Mesodermal cell (in vitro differentiated cells): ENCODE measurements around the gene CHD5.

Source experiments
- H3K27ac ChIP-seq: 2 replicates; pipeline ENCODE4 v1.7.0; 2013; ENCODE audit warnings: mild to moderate bottlenecking, low read depth, low read length, moderate library complexity; ENCODE audit not compliant: severe bottlenecking
- H3K36me3 ChIP-seq: 2 replicates; pipeline ENCODE4 v1.7.1; 2013; ENCODE audit warnings: mild to moderate bottlenecking, low read length, moderate library complexity; ENCODE audit not compliant: control insufficient read depth, insufficient read depth
- H3K4me1 ChIP-seq: one replicate; pipeline ENCODE4 v1.7.1; 2013; ENCODE audit warnings: mild to moderate bottlenecking, low read length; ENCODE audit not compliant: insufficient read depth, control insufficient read depth, poor library complexity, severe bottlenecking
- H3K4me3 ChIP-seq: 2 replicates; pipeline ENCODE4 v1.7.0; 2013; ENCODE audit warnings: low read length, control low read depth, mild to moderate bottlenecking; ENCODE audit not compliant: insufficient read depth, poor library complexity, severe bottlenecking; ENCODE audit errors: extremely low read depth
- H3K9me3 ChIP-seq: 2 replicates; pipeline ENCODE4 v1.7.1; 2013; ENCODE audit warnings: mild to moderate bottlenecking, low read length, moderate library complexity; ENCODE audit not compliant: control insufficient read depth
- WGBS, 2 experiments: methylation state at CpG; one replicate each; pipeline ENCODE4 v1.1.5; 2013; ENCODE audit warnings: missing lambda C conversion rate in 2 of 2; ENCODE audit not compliant: insufficient coverage in 2 of 2; 5-methylcytosine and 5-hydroxymethylcytosine counted together

The CHD5 gene

DNA sequence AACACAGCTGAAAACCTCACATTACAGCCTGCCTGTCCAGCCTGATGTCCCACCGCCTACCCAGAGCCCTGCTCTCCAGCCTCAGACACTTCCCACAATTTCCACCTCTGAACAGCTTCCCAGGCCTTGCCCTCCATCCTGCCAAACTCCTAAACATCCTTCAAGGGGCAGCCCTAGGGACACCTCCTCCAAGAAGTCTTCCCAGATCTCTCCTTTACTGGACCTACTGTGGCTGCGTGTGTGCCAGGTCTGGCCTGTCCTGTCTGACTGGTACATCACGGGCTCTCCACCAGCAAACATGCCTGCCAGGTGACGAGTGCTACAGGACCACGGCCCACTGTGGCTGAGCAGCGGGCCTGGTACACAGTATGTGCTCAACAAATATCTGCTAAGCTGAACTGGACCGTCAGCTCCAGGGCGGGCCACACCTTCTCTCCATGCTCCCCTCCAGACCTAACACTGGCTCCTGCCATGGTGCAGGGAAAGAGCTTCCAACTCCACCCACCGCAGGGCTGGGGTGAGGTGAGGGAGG, 28.8 kb downstream of the CHD5 start:
- no peak overlapping the region for H3K27ac ChIP-seq
- peaks cover 5% of the 10 kb centered on the region for H3K9me3 ChIP-seq
- no peak overlapping the region for H3K4me3 ChIP-seq
- H3K4me1 ChIP-seq, result no peaks in the 10 kb centered on the region
- WGBS, 2 experiments, result 93 to 96% methylated on average over 6 to 8 of the region's 9 CpGs
- H3K36me3 ChIP-seq, result no peaks in the 10 kb centered on the region

- H3K4me3 ChIP-seq, result no peak overlapping the region
- peaks cover 5% of the 10 kb centered on the region for H3K9me3 ChIP-seq
- no peaks in the 10 kb centered on the region for H3K36me3 ChIP-seq
- no peaks in the 10 kb centered on the region for H3K4me1 ChIP-seq
- WGBS, 2 experiments, result 86 to 95% methylated on average over 9 to 10 of the region's 11 CpGs
- H3K27ac ChIP-seq, result no peak overlapping the region
These were observed 29.8 kb downstream of the CHD5 start for GRCh38 chr1:6150006-6150938.

- WGBS, 2 experiments, result 71 to 97% methylated on average over 1 of the region's 1 CpG
- H3K4me3 ChIP-seq, result no peak overlapping the region
- H3K27ac ChIP-seq, result no peak overlapping the region
- peaks cover 5% of the 10 kb centered on the region for H3K9me3 ChIP-seq
- no peaks in the 10 kb centered on the region for H3K36me3 ChIP-seq
- H3K4me1 ChIP-seq, result no peaks in the 10 kb centered on the region
These were observed 30.5 kb downstream of the CHD5 start for GRCh38 chr1:6149597-6149996.

GRCh38 chr1:6148497-6149241, 31.5 kb downstream of the CHD5 start:
- Histone ChIP-seq H3K9me3 (peaks cover 5% of the 10 kb centered on the region), H3K4me1 (no peaks in the 10 kb centered on the region), H3K36me3 (no peaks in the 10 kb centered on the region), H3K27ac (no peak overlapping the region), H3K4me3 (peak overlapping the region; percentile 11)
- 4 to 11% methylated on average over 13 to 15 of the region's 53 CpGs for WGBS, 2 experiments

- H3K4me3 ChIP-seq, result no peak overlapping the region
- H3K9me3 ChIP-seq, result peaks cover 5% of the 10 kb centered on the region
- H3K27ac ChIP-seq, result no peak overlapping the region
- 92 to 95% methylated on average over 23 to 24 of the region's 24 CpGs for WGBS, 2 experiments
- no peaks in the 10 kb centered on the region for H3K4me1 ChIP-seq
- H3K36me3 ChIP-seq, result no peaks in the 10 kb centered on the region
These were observed 34.2 kb downstream of the CHD5 start for GRCh38 chr1:6145864-6146410.

DNA sequence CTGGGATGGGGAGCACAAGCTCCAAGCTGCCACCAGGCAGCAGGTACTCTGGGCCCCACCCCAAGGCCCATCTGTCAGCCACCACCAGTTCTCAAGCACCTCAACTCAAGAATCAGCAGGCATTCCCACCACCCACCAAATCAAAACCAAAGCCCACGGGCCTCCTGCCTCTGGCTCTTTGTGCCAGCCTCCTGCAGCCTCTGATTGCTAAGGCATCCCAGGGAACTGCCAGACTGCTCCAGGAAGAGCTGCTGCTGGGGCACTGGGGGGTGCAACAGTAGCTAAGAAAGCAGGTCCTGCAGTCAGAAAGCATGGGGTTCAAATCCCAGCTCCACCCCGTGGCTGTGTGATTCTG, 34.7 kb downstream of the CHD5 start:
- Histone ChIP-seq H3K36me3 (no peaks in the 10 kb centered on the region), H3K9me3 (peaks cover 5% of the 10 kb centered on the region), H3K4me3 (no peak overlapping the region), H3K4me1 (no peaks in the 10 kb centered on the region), H3K27ac (no peak overlapping the region)
- WGBS, 2 experiments, result 80 to 88% methylated on average over 2 of the region's 2 CpGs

GRCh38 chr1:6144647-6145395, 35.3 kb downstream of the CHD5 start:
- no peaks in the 10 kb centered on the region for H3K36me3 ChIP-seq
- no peak overlapping the region for H3K4me3 ChIP-seq
- 61 to 72% methylated on average over 14 to 16 of the region's 16 CpGs for WGBS, 2 experiments
- peaks cover 5% of the 10 kb centered on the region for H3K9me3 ChIP-seq
- no peaks in the 10 kb centered on the region for H3K4me1 ChIP-seq
- no peak overlapping the region for H3K27ac ChIP-seq

DNA sequence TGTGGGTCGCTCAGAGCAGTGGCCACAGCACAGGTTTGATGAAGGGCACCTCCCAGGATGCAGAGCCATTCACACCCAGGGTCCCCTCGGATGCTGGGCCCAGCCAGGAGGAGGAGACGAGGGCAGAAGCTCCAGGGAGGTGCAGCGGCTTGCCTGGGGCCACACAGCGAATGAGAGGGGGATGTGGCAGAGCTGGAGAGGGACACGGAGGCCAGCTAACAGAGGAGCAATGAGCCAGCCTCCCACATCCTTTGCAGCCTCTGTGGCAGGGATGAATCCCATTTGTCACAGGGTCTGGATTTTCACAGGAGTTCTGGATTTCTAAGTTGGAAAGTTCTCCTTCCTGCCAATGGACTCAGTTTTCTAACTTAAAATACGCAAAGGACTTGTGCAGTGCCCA, 35.9 kb downstream of the CHD5 start:
- WGBS, 2 experiments, result 80 to 88% methylated on average over 5 to 6 of the region's 7 CpGs
- Histone ChIP-seq H3K36me3 (no peaks in the 10 kb centered on the region), H3K4me1 (no peaks in the 10 kb centered on the region), H3K9me3 (peaks cover under 1% of the 10 kb centered on the region), H3K4me3 (no peak overlapping the region), H3K27ac (no peak overlapping the region)

DNA sequence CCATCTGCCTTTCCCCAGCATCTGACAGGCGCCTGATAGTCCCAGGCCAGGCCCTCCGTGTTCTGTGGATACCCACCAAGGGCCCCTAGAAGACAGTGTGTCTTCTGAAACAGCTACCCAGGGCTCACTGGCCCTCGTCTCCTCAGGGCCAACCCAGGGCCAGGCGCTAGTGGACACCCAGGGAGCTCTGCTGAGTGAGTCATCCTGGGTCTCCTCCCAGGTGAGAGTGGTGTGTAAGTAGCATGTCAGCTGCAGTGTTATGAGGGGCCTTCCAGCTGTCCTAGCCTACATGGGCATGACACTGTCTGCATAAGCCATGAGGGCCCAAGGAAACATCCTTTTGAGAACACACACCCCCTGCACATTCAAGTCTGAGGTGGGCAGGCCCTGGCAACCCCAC, 36.7 kb downstream of the CHD5 start:
- Histone ChIP-seq H3K4me1 (no peaks in the 10 kb centered on the region), H3K9me3 (no peaks in the 10 kb centered on the region), H3K27ac (no peak overlapping the region), H3K4me3 (no peak overlapping the region), H3K36me3 (no peaks in the 10 kb centered on the region)
- WGBS, 2 experiments, result 86 to 90% methylated on average over 3 to 4 of the region's 4 CpGs

- no peaks in the 10 kb centered on the region for H3K9me3 ChIP-seq
These were observed 37.4 kb downstream of the CHD5 start for GRCh38 chr1:6142734-6143133.

More at GRCh38 chr1:6142734-6143133, 37.4 kb downstream of the CHD5 start:
- no peak overlapping the region for H3K27ac ChIP-seq
- no peaks in the 10 kb centered on the region for H3K4me1 ChIP-seq
- no peak overlapping the region for H3K4me3 ChIP-seq
- 92 to 95% methylated on average over 4 of the region's 4 CpGs for WGBS, 2 experiments
- H3K36me3 ChIP-seq, result no peaks in the 10 kb centered on the region
